Adrenal gland (tissue), 5 donors: ENCODE measurements around the gene IL32.
"Not testable (repeated sequence)": the region's sequence is repeated elsewhere in the genome, so short reads cannot be mapped to it uniquely, and the experiment has no call there.

Experiments
- CTCF ChIP-seq, 6 experiments: fragments of 450-650 bp in 4 of 6; fragments of 200-600 bp in 2 of 6; sonication (generic) in 1 of 6; IDR thresholded peaks; 1 replicate in 5 of 6; 2 replicates in 1 of 6; pipeline versions ENCODE4 v1.5.1 to v1.8.0; 2016 to 2021; ENCODE audit warnings: antibody characterized with exemption in 6 of 6, mild to moderate bottlenecking in 2 of 6, moderate library complexity in 1 of 6
- POLR2A ChIP-seq, 2 donors: fragments of 450-650 bp; IDR thresholded peaks; one replicate each; pipeline ENCODE4 v1.6.1; 2017; ENCODE audit warnings: antibody characterized with exemption in 2 of 2, mild to moderate bottlenecking in 2 of 2, moderate library complexity in 1 of 2
- donor health status: DM: no; HTN: no; CAD: no.

- not testable (repeated sequence) for TF ChIP-seq POLR2A, CTCF (IDR thresholded peaks at IDR 0.05)
Observed at GRCh38 chr16:3053330-3053710, 12.1 kb upstream of the IL32 start.
